AG20443 (cell line): ENCODE measurements around the gene PIGV.
"Not testable (repeated sequence)": the region's sequence is repeated elsewhere in the genome, so short reads cannot be mapped to it uniquely, and the experiment has no call there.

Experiments used
- DNase-seq: peaks from one replicate; pipeline ENCODE4 v3.0.0; 2012; ENCODE audit warnings: low spot score, mixed read lengths

The PIGV gene

DNA sequence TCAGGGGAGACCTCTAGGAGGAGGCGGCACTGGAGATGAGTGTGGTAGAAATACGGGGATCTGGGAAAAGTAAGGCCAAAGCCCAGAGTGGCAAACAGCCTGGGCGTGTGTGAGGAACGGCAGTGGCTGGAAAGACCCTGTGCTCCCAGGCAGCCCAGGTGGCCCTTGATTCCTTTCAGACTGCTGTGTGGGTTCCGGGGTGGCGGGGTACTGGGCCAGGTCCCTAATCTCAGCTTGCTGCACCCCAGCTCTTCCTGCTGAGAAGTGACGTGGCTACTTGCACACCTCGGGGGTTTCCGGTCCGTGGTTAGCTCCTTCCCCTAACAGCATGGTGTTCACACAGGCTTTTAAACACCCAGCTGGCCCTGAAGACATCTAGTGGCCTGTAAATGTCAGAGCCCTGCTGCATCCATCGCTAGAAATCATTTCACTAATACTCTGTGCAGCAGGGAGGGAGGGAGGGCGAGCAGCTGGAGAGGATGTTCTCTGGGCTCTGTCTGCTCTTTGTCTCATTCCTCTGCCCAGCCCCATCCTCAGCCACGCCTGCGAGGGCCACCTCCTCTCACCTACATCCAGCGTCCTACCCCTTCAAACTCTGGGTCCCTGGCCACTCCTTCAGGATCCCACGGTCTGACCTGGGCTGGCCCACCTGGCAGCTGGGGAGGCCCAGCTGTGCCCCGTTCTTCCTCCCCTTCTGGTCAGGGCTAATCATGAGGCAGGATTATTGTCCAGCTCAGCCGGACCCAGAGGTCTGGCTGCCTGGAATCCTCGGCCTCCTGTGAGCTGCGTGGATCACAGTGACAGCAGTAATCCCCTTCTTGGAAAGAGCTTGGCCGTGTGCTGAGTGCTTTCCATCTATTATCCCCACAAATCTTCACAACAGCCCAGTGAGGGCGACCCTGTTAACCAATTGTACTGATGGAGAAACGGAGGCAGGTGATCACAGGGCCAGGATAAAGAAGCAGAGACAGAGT lies 46.0 kb downstream of the PIGV start:
- no peak for DNase-seq

DNA sequence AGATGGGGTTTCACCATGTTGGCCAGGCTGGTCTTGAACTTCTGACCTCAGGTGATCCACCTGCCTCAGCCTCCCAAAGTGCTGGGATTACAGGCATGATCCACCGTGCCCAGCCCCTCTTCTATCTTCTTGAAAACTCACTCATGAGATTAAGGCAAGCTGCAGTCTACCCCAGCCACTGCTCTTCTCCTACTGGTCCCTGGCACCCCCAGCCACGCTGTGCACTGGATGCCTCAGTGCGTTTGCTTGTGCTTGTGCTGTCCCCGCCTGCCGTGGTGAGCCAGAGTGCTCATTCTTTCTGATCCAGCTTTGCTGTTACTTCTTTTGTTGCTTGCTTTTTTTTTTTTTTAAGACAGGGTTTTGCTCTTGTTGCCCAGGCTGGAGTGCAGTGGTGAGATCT lies 49.9 kb downstream of the PIGV start:
- DNase-seq = not testable (repeated sequence)

DNA sequence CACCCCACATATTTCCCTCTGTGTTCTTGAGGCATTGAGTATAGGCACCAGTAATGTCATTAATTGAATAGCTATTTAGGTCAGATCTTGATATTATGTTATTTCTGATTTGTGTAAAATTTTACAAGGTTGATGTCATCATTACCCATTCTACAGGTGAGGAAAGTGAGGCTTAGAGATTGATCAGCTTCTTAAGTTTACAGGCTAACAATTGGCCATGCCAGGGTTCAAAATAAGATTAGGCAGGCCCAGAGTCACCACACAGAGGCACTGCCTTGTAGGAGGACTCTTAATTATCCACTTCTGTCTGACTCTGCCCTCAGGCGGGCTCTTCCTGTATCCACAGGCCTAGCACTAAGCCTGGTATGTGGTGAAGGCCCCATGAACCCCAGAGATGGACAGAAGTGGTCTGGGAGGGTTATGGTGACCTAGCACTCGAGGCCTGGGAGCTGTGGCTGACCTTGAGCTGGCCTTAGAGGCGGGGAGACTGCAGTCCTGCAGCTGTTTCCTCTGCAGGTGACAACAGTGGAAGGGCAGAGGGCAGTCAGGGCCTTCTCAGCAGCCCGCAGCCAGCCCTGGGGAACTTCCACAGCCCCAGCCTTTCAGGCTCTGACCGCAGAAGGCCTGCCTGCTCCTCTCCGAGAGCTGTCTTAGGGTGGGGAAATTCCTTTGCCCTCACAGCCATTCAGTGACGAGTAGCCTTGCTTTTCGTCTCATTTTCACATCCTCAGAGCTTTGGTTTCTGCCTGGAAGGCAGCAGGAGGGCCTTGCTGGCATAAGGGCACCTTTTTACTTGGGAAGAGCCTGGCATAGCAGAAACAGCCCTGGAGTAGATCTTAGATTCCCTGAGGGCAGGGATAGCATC lies 51.0 kb downstream of the PIGV start:
- no peak for DNase-seq

DNA sequence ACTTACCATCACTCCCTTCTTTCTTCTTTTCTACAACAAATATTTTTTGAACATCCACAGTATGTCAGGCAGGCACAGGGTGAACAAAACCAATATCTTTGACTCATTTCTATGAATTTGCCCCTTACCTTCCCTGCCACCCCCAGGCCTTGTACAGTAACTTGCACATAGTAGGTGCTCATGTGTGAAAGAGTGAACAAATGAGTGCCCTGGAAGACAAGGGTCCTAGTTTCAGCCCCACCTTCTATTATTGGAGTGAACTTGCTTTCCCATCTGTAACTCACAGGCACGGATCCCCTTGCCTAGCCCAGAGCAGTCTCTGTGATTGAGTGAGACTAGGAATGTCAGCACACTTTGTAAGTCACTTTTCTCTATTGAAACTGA lies 51.6 kb downstream of the PIGV start:
- no peak for DNase-seq

DNA sequence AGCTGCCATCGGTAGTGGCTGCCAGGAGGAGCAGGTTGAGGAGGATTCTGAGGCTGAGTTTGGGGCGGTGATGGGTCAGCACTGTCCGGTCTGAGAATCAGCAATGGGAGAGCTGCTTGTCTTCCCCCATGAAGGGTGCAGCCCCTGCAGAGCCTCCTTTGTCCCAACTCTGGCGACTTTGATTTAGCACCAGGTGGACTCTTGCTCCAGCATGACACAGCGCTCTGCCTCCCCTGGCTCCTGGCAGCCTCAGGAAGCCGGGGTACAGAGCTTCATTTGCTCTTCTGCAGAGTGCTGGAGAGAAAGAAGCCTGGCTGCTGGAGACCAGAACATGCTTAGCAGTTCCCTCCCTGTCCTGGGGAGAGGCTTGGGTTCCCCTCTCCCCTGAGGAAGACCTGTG lies 52.0 kb downstream of the PIGV start:
- DNase-seq = no peak

DNA sequence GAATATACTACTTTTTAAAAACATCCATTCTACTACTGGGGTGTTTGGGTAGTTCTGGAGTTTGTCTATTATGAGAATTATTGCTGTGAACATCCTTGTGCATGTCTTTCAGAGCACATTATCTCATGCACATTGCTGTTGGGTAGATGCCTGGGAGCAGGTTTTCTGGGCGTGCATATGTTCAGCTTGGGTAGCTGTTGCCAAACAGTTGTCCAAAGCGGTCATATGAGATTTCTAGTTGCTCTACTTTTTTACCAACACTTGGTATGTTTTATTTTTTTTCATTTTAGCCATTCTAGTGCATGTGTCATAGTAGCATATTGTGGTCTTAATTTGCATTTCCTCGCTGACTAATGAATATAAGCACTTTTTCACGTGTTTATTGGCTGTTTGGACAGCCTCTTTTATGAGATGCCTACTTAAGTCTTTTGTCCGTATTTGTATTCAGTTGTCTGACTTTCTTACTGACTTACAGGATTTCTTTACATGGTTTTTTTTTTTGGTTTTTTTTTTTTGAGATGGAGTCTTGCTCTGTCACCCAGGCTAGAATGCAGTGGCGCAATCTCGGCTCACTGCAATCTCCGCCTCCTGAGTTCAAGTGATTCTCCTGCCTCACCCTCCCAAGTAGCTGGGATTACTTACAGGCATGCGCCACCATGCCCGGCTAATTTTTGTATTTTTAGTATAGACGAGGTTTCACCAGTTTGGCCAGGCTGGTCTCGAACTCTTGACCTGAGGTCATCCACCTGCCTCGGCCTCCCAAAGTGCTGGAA lies 56.9 kb downstream of the PIGV start:
- DNase-seq = no peak

DNA sequence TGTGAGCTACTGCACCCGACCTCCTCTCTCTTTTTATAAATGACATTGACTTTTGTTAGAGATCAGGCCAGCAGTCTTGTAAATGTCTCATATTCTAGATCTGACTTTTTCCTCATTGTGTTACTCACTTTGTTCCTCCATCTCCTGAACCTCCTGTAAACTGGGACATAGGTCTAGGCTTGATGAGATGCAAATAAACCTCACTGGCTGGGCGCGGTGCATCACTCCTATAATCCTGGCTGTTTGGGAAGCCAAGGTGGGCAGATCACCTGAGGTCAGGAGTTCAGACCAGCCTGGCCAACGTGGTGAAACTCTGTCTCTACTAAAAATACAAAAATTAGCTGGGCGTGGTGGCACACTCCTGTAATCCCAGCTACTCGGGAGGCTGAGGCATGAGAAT lies 60.1 kb downstream of the PIGV start:
- DNase-seq = not testable (repeated sequence)
